HG02840 (cell line): ENCODE measurements around the gene PDE4B.

Experiments used
- ATAC-seq: cut with Tn5 transposase; IDR thresholded peaks from one replicate; pipeline ENCODE4 v1.9.1; 2021; ENCODE audit warnings: mild to moderate bottlenecking, moderate library complexity, moderate number of reproducible peaks; ENCODE audit not compliant: unreplicated experiment, low FRiP score

Gene PDE4B

GRCh38 chr1:66168467-66168887 lies 375.8 kb downstream of the PDE4B start:
- no peak for ATAC-seq

GRCh38 chr1:66168948-66169671 lies 376.4 kb downstream of the PDE4B start:
- ATAC-seq: no peak

GRCh38 chr1:66172272-66172671 lies 379.6 kb downstream of the PDE4B start:
- no peak for ATAC-seq

GRCh38 chr1:66175098-66175497 lies 382.4 kb downstream of the PDE4B start:
- no peak for ATAC-seq

- ATAC-seq: no peak
These were observed 382.9 kb downstream of the PDE4B start for GRCh38 chr1:66175581-66175980.

GRCh38 chr1:66176012-66176715 lies 383.5 kb downstream of the PDE4B start:
- ATAC-seq: no peak

GRCh38 chr1:66176832-66177231 lies 384.1 kb downstream of the PDE4B start:
- no peak for ATAC-seq

- ATAC-seq: no peak
These were observed 384.8 kb downstream of the PDE4B start for GRCh38 chr1:66177510-66177909.

GRCh38 chr1:66182026-66182425 lies 389.3 kb downstream of the PDE4B start:
- no peak for ATAC-seq

GRCh38 chr1:66182551-66183178 lies 390.0 kb downstream of the PDE4B start:
- ATAC-seq: no peak

- no peak for ATAC-seq
These were observed 390.7 kb downstream of the PDE4B start for GRCh38 chr1:66183400-66183799.

GRCh38 chr1:66197120-66197519 lies 404.4 kb downstream of the PDE4B start:
- ATAC-seq: no peak

GRCh38 chr1:66197785-66198184 lies 405.1 kb downstream of the PDE4B start:
- ATAC-seq: no peak

GRCh38 chr1:66206563-66207144 lies 414.0 kb downstream of the PDE4B start:
- no peak for ATAC-seq

- ATAC-seq: no peak
These were observed 414.8 kb downstream of the PDE4B start for GRCh38 chr1:66207484-66207883.

GRCh38 chr1:66208632-66209031 lies 415.9 kb downstream of the PDE4B start:
- ATAC-seq: no peak

GRCh38 chr1:66210635-66211244 lies 418.0 kb downstream of the PDE4B start:
- no peak for ATAC-seq

GRCh38 chr1:66211521-66211920 lies 418.8 kb downstream of the PDE4B start:
- ATAC-seq: no peak

- no peak for ATAC-seq
These were observed 420.8 kb downstream of the PDE4B start for GRCh38 chr1:66213491-66213890.

- ATAC-seq: no peak
These were observed 422.2 kb downstream of the PDE4B start for GRCh38 chr1:66214901-66215300.

GRCh38 chr1:66217021-66217420 lies 424.3 kb downstream of the PDE4B start:
- no peak for ATAC-seq
